GM23248 (cell line): ENCODE results near the gene JPH2. TPM values are rescaled to one million over a fixed set of nuclear protein-coding genes. Genes with fewer than 3 reads are reported as not detected.

Source experiments
- DNase-seq: peaks from one replicate; pipeline ENCODE4 v3.0.0-alpha.2; 2015
- H2AFZ ChIP-seq: fragments of 200-600 bp; sonication (generic); 2 replicates; pipeline ENCODE4 v1.6.1; 2016; ENCODE audit warnings: antibody characterized with exemption
- H3F3A ChIP-seq: fragments of 200-600 bp; sonication (generic); 2 replicates; pipeline ENCODE4 v1.6.1; 2016; ENCODE audit warnings: mild to moderate bottlenecking, antibody characterized with exemption, mixed run types; ENCODE audit not compliant: insufficient read depth
- H3K27ac ChIP-seq: fragments of 200-600 bp; sonication (generic); 2 replicates; pipeline ENCODE4 v1.5.1; 2016; ENCODE audit warnings: mild to moderate bottlenecking
- H3K27me3 ChIP-seq: fragments of 200-600 bp; sonication (generic); replicated peaks from 2 replicates; pipeline ENCODE4 v1.6.1; 2016; ENCODE audit warnings: mild to moderate bottlenecking; ENCODE audit not compliant: insufficient read depth
- H3K36me3 ChIP-seq: fragments of 200-600 bp; sonication (generic); 2 replicates; pipeline ENCODE4 v1.6.1; 2016; ENCODE audit warnings: low read depth, mild to moderate bottlenecking
- H3K4me1 ChIP-seq: fragments of 200-600 bp; sonication (generic); 2 replicates; pipeline ENCODE4 v1.6.1; 2016; ENCODE audit warnings: mild to moderate bottlenecking; ENCODE audit not compliant: insufficient read depth
- H3K4me2 ChIP-seq: fragments of 200-600 bp; sonication (generic); one replicate; pipeline ENCODE4 v1.6.1; 2016; ENCODE audit warnings: mild to moderate bottlenecking; ENCODE audit not compliant: unreplicated experiment
- H3K4me3 ChIP-seq: fragments of 200-600 bp; sonication (generic); 2 replicates; pipeline ENCODE4 v1.5.1; 2016; ENCODE audit warnings: mild to moderate bottlenecking
- H3K79me2 ChIP-seq: fragments of 200-600 bp; sonication (generic); 2 replicates; pipeline ENCODE4 v1.6.1; 2016; ENCODE audit warnings: mild to moderate bottlenecking; ENCODE audit not compliant: insufficient read depth
- H3K9ac ChIP-seq: fragments of 200-600 bp; sonication (generic); 2 replicates; pipeline ENCODE4 v1.6.1; 2016; ENCODE audit warnings: mild to moderate bottlenecking
- H3K9me2 ChIP-seq: fragments of 200-600 bp; sonication (generic); 2 replicates; pipeline ENCODE4 v1.6.1; 2016; ENCODE audit warnings: mixed run types, mild to moderate bottlenecking, moderate library complexity; ENCODE audit not compliant: insufficient read depth
- H3K9me3 ChIP-seq: fragments of 200-600 bp; sonication (generic); one replicate; pipeline ENCODE4 v1.6.1; 2017; ENCODE audit warnings: low read depth
- H4K20me1 ChIP-seq: fragments of 200-600 bp; sonication (generic); 2 replicates; pipeline ENCODE4 v1.6.0; 2016; ENCODE audit not compliant: insufficient read depth
- EZH2 ChIP-seq: fragments of 200-600 bp; sonication (generic); IDR thresholded peaks from 2 replicates; pipeline ENCODE4 v1.6.1; 2018; ENCODE audit warnings: antibody characterized with exemption, mild to moderate bottlenecking; ENCODE audit not compliant: insufficient read depth, poor library complexity, severe bottlenecking
- EZH2phosphoT487 ChIP-seq: fragments of 200-600 bp; sonication (generic); IDR thresholded peaks from 2 replicates; pipeline ENCODE4 v1.6.1; 2018; ENCODE audit warnings: antibody characterized with exemption, moderate library complexity, mild to moderate bottlenecking, low read depth; ENCODE audit not compliant: insufficient read depth
- WGBS, 2 experiments: methylation state at CpG; one replicate each; pipeline ENCODE4 v1.1.6; 2015 to 2017; ENCODE audit warnings: low lambda C conversion rate in 2 of 2, low coverage in 1 of 2; ENCODE audit errors: missing lambda C conversion rate in 2 of 2; 5-methylcytosine and 5-hydroxymethylcytosine counted together
- in situ Hi-C: fragments of 300-500 bp; cut with MboI; formaldehyde crosslinking; loops from 2 replicates; pipeline ENCODE4 v1.15.0; 2020
- polyA plus RNA-seq: library from polyadenylated mRNA; unstranded; fragments of >200 nt; fragmentation: Nextera tagmentation; extraction: Ambion mirVana; gene quantifications from 2 replicates; pipeline ENCODE4 v1.2.1, GENCODE V29; 2016
- total RNA-seq: library from RNA; depleted of rRNA; stranded (reverse); fragments of >200 nt; shearing (Covaris generic); gene quantifications from 2 replicates; pipeline ENCODE4 v1.2.3, GENCODE V29; 2014

JPH2 gene
- total and polyA plus RNA-seq, 2 experiments from 2014 or later, result 1.8 to 9.7 TPM

DNA sequence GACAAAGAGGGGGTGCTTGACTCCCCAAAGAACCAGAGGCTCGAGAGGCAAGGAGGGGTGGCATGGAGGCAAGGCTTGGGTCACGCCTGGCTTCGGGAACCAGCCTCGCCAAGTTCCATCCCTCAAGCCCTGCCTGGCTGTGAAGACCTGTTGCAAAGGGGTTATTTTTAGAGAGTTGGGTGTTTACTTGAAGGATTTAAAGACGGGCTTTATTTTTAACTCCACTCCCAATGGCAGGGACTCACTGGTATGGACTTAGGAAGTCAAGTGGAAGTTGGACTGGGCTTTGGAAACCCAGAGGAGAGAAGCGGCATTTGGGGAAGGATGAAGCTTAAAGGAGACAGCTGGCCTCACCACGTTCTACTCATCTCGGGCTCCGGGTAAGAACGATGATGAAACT is 43.1 kb downstream of the JPH2 start:
- no peak overlapping the region for H3K4me2 ChIP-seq
- in situ Hi-C loops, result no loop called here
- H3K4me3 ChIP-seq, result no peak overlapping the region
- no peaks in the 10 kb centered on the region for H3K79me2 ChIP-seq
- no peak overlapping the region for H2AFZ ChIP-seq
- no peak overlapping the region for H3K27ac ChIP-seq
- no peaks in the 10 kb centered on the region for H3K36me3 ChIP-seq
- WGBS, 2 experiments, result 69 to 78% methylated on average over 10 of the region's 10 CpGs
- no peaks in the 10 kb centered on the region for H3F3A ChIP-seq
- no peak for DNase-seq
- no peak overlapping the region for H3K9ac ChIP-seq
- H4K20me1 ChIP-seq, result no peaks in the 10 kb centered on the region
- H3K4me1 ChIP-seq, result no peaks in the 10 kb centered on the region
- H3K9me3 ChIP-seq, result no peaks in the 10 kb centered on the region
- no peaks in the 10 kb centered on the region for H3K9me2 ChIP-seq
- TF ChIP-seq EZH2phosphoT487 (no peak), EZH2 (no peak)
- H3K27me3 ChIP-seq, result no peaks in the 10 kb centered on the region

DNA sequence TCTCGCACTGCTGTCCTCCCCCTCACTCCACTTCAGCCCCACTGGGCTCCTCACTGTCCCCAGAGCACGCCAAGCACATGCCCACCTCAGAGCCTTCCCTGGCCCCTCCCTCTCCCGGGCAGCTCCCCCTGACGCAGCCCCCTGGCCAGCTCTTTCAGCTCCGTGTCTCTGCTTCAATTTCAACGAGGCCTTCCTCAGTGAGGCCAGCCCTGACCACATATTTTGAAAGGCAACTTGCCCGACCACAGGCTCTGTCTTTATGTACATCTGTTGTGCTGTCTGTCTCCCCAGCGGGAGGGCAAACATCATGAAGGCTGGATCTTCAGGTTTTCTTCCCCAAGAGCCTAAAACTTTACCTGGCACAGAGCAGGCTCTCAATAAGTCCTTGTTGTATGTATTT is 44.6 kb downstream of the JPH2 start:
- H3K4me2 ChIP-seq, result no peak overlapping the region
- peak; percentile 46 for DNase-seq
- H3K27me3 ChIP-seq, result no peaks in the 10 kb centered on the region
- H3K79me2 ChIP-seq, result no peaks in the 10 kb centered on the region
- H3K4me1 ChIP-seq, result no peaks in the 10 kb centered on the region
- no peaks in the 10 kb centered on the region for H4K20me1 ChIP-seq
- H3K4me3 ChIP-seq, result no peak overlapping the region
- no peak for TF ChIP-seq EZH2
- TF ChIP-seq EZH2phosphoT487, result no peak
- H3K9me3 ChIP-seq, result no peaks in the 10 kb centered on the region
- H3K9ac ChIP-seq, result no peak overlapping the region
- WGBS, 2 experiments, result 28 to 41% methylated on average over 7 to 8 of the region's 8 CpGs
- no peaks in the 10 kb centered on the region for H3F3A ChIP-seq
- in situ Hi-C loops, result no loop called here
- H3K27ac ChIP-seq, result no peak overlapping the region
- no peaks in the 10 kb centered on the region for H3K9me2 ChIP-seq
- no peaks in the 10 kb centered on the region for H3K36me3 ChIP-seq
- no peak overlapping the region for H2AFZ ChIP-seq

GRCh38 chr20:44141873-44142272 is 45.1 kb downstream of the JPH2 start:
- H3K9ac ChIP-seq, result no peak overlapping the region
- DNase-seq, result no peak
- H3K9me2 ChIP-seq, result no peaks in the 10 kb centered on the region
- H3K79me2 ChIP-seq, result no peaks in the 10 kb centered on the region
- no peak overlapping the region for H3K27ac ChIP-seq
- in situ Hi-C loops, result no loop called here
- no peaks in the 10 kb centered on the region for H3K27me3 ChIP-seq
- no peaks in the 10 kb centered on the region for H3K36me3 ChIP-seq
- no peaks in the 10 kb centered on the region for H3F3A ChIP-seq
- no peaks in the 10 kb centered on the region for H4K20me1 ChIP-seq
- H3K4me1 ChIP-seq, result no peaks in the 10 kb centered on the region
- H3K4me3 ChIP-seq, result no peak overlapping the region
- no peak overlapping the region for H3K4me2 ChIP-seq
- no peak for TF ChIP-seq EZH2phosphoT487
- TF ChIP-seq EZH2, result no peak
- no peaks in the 10 kb centered on the region for H3K9me3 ChIP-seq
- no peak overlapping the region for H2AFZ ChIP-seq
- WGBS, 2 experiments, result 65 to 76% methylated on average over 6 of the region's 6 CpGs

DNA sequence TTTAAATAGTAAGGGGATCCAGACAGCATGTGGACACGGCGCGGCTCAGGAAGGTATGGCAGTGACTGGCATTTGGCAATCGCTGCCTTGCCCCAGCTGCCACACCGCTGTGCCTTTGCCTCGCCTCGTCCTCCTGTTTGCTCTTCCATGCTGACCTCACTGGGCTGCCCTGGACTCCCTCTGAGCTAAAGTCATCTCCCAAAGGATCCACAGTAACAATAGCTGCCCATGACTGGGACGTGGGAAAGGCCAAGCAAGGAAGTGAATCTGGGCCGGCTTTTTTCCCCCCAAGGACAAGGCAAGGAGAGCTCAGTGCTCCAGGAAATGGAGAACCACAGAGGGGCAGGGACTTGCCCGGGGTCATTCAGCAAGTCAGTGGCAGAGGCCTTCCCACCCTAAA is 48.1 kb downstream of the JPH2 start:
- Histone ChIP-seq H3K9me2 (no peaks in the 10 kb centered on the region), H4K20me1 (no peaks in the 10 kb centered on the region), H3K4me1 (0 out of 2 replicates have a peak, but pooled peaks cover 3% of the 10 kb centered on the region), H3K4me3 (no peak overlapping the region), H3K9me3 (no peaks in the 10 kb centered on the region), H3K79me2 (no peaks in the 10 kb centered on the region), H3K36me3 (no peaks in the 10 kb centered on the region), H3K27ac (no peak overlapping the region), H3K27me3 (no peaks in the 10 kb centered on the region), H3F3A (no peaks in the 10 kb centered on the region), H3K4me2 (no peak overlapping the region), H2AFZ (no peak overlapping the region), H3K9ac (no peak overlapping the region)
- no peak for DNase-seq
- TF ChIP-seq EZH2phosphoT487, result no peak
- TF ChIP-seq EZH2, result no peak
- in situ Hi-C loops, result no loop called here
- 69 to 71% methylated on average over 10 of the region's 10 CpGs for WGBS, 2 experiments

DNA sequence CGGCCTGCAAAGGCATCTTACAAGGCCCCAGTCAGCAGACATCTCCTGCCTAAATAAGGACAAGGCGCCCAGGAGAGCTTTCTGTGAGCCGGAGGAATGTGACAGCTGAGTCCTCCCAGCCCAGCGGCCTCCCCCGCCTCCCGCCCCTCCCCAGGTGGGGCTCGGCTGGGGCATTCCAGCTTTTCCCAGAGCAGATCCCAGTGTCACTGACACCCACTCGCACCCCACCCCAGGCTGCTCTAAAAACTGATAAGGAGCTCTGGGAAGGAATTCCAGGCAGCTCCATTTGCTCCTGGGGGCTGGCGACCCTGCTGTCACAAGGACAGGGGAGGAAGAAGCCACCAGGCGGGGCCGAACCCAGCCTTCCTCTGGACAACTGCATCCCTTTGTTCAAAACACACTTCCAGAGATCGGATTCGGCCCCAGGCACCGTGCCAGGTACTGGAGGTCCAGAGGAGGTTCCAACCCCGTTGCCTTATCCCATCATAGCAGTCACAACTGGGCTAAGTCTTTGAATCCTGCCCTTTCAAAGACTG is 49.7 kb downstream of the JPH2 start:
- no peak for TF ChIP-seq EZH2phosphoT487
- TF ChIP-seq EZH2, result no peak
- Histone ChIP-seq H3K27ac (no peak overlapping the region), H3K4me1 (0 out of 2 replicates have a peak, but pooled peaks cover 3% of the 10 kb centered on the region), H3K79me2 (no peaks in the 10 kb centered on the region), H3K9ac (no peak overlapping the region), H3K4me2 (no peak overlapping the region), H3K27me3 (no peaks in the 10 kb centered on the region), H2AFZ (peak overlapping the region; percentile 52), H3K9me3 (no peaks in the 10 kb centered on the region), H4K20me1 (no peaks in the 10 kb centered on the region), H3K9me2 (no peaks in the 10 kb centered on the region), H3F3A (no peaks in the 10 kb centered on the region), H3K36me3 (no peaks in the 10 kb centered on the region), H3K4me3 (no peak overlapping the region)
- DNase-seq, result peak; percentile 30
- 24 to 29% methylated on average over 8 to 15 of the region's 15 CpGs for WGBS, 2 experiments
- in situ Hi-C loops, result no loop called here
